SK-N-SH (cell line): ENCODE measurements around the gene ARHGAP10. TPM values are rescaled to one million over a fixed set of nuclear protein-coding genes. Genes with fewer than 3 reads are reported as not detected.

Experiments used
- CTCF ChIA-PET: fragments of 300-600, 350-600 bp; formaldehyde crosslinking; extraction: SDS; loops from one replicate; lab custom pipeline; 2021; lab: Yijun Ruan, JAX
- POLR2A ChIA-PET: fragments of 350-600 bp; sonication (Branson Sonifier 250); formaldehyde crosslinking; extraction: SDS; loops from one replicate; lab custom pipeline; 2020; ENCODE audit warnings: antibody characterized with exemption, inconsistent platforms; lab: Yijun Ruan, JAX
- DNase-seq: peaks from one replicate; pipeline ENCODE4 v3.0.0; 2012
- H2AFZ ChIP-seq: fragments of 200-600 bp; sonication (generic); 2 replicates; pipeline ENCODE4 v1.8.1; 2016; ENCODE audit warnings: antibody characterized with exemption, mild to moderate bottlenecking, low read depth
- H3F3A ChIP-seq: fragments of 200-600 bp; sonication (generic); replicated peaks from 2 replicates; pipeline ENCODE3; 2016; ENCODE audit warnings: antibody characterized with exemption, mild to moderate bottlenecking; ENCODE audit not compliant: insufficient read depth
- H3K27ac ChIP-seq, 2 experiments: fragments of 200-500 bp in 1 of 2; fragments of 200-600 bp in 1 of 2; sonication (Bioruptor generic) in 1 of 2; sonication (generic), shearing (Covaris generic) in 1 of 2; 2 replicates each; pipeline versions ENCODE4 v1.5.1 to v1.6.1; 2014 to 2016; ENCODE audit warnings: low read depth in 2 of 2, inconsistent platforms in 1 of 2, low read length in 1 of 2, mild to moderate bottlenecking in 1 of 2, mixed read lengths in 1 of 2
- H3K27me3 ChIP-seq: fragments of 200-600 bp; sonication (generic), shearing (Covaris generic); 2 replicates; pipeline ENCODE4 v1.6.1; 2016; ENCODE audit warnings: mixed run types; ENCODE audit not compliant: insufficient read depth
- H3K36me3 ChIP-seq, 2 experiments: fragments of 200-500 bp in 1 of 2; fragments of 200-600 bp in 1 of 2; sonication (Bioruptor generic) in 1 of 2; sonication (generic) in 1 of 2; replicated peaks in 1 of 2; 2 replicates each; pipeline versions ENCODE3 to v1.5.1; 2014 to 2016; ENCODE audit warnings: low read length in 1 of 2, mild to moderate bottlenecking in 1 of 2; ENCODE audit not compliant: insufficient read depth in 2 of 2, control insufficient read depth in 1 of 2
- H3K4me1 ChIP-seq, 2 experiments: fragments of 200-500 bp in 1 of 2; fragments of 200-600 bp in 1 of 2; sonication (Bioruptor generic) in 1 of 2; sonication (generic), shearing (Covaris generic) in 1 of 2; 2 replicates each; pipeline versions ENCODE4 v1.5.1 to v1.6.1; 2014 to 2016; ENCODE audit warnings: low read depth in 1 of 2, low read length in 1 of 2, mixed run types in 1 of 2; ENCODE audit not compliant: insufficient read depth in 2 of 2, control insufficient read depth in 1 of 2
- H3K4me2 ChIP-seq: fragments of 200-600 bp; sonication (generic), shearing (Covaris generic); 2 replicates; pipeline ENCODE4 v1.6.1; 2017; ENCODE audit warnings: mixed run types
- H3K4me3 ChIP-seq, 2 experiments: fragments of 200-500 bp in 1 of 2; fragments of 200-600 bp in 1 of 2; sonication (Bioruptor generic) in 1 of 2; sonication (generic), shearing (Covaris generic) in 1 of 2; 2 replicates each; pipeline versions ENCODE4 v1.5.1 to v1.8.1; 2014 to 2016; ENCODE audit warnings: low read depth in 2 of 2, inconsistent platforms in 1 of 2, low read length in 1 of 2, mild to moderate bottlenecking in 1 of 2, mixed read lengths in 1 of 2, moderate library complexity in 1 of 2
- H3K79me2 ChIP-seq: fragments of 200-600 bp; sonication (generic); 2 replicates; pipeline ENCODE4 v1.8.1; 2017; ENCODE audit warnings: mild to moderate bottlenecking; ENCODE audit not compliant: insufficient read depth
- H3K9ac ChIP-seq: fragments of 200-600 bp; sonication (generic); 2 replicates; pipeline ENCODE4 v1.6.1; 2017; ENCODE audit warnings: mixed run types
- H3K9me2 ChIP-seq: fragments of 200-600 bp; sonication (generic); 2 replicates; pipeline ENCODE4 v1.6.1; 2017; ENCODE audit warnings: mixed run types
- H3K9me3 ChIP-seq: fragments of 200-600 bp; sonication (generic); 2 replicates; pipeline ENCODE4 v1.6.1; 2017; ENCODE audit warnings: mixed run types, mild to moderate bottlenecking, moderate library complexity
- H4K20me1 ChIP-seq: fragments of 200-600 bp; sonication (generic); 2 replicates; pipeline ENCODE4 v1.6.1; 2017; ENCODE audit warnings: mild to moderate bottlenecking, mixed run types; ENCODE audit not compliant: insufficient read depth
- EZH2phosphoT487 ChIP-seq: fragments of 200-600 bp; sonication (generic); IDR thresholded peaks from 2 replicates; pipeline ENCODE4 v1.6.1; 2017; ENCODE audit warnings: low read depth, mixed run types, mild to moderate bottlenecking, antibody characterized with exemption, moderate library complexity, borderline replicate concordance
- FOSL2 ChIP-seq: IDR thresholded peaks from 2 replicates; pipeline ENCODE4 v1.4.0; 2012; ENCODE audit warnings: low read depth, mild to moderate bottlenecking, moderate library complexity, borderline replicate concordance
- FOXM1 ChIP-seq: IDR thresholded peaks from 2 replicates; pipeline ENCODE4 v1.4.0; 2012; ENCODE audit warnings: low read depth, mild to moderate bottlenecking
- GABPA ChIP-seq: IDR thresholded peaks from 2 replicates; pipeline ENCODE4 v1.4.0; 2012; ENCODE audit warnings: low read depth, mild to moderate bottlenecking
- MAX ChIP-seq: IDR thresholded peaks from 2 replicates; pipeline ENCODE4 v1.4.0; 2012; ENCODE audit warnings: low read depth
- NFIC ChIP-seq: IDR thresholded peaks from 2 replicates; pipeline ENCODE4 v1.4.0; 2012; ENCODE audit warnings: borderline replicate concordance
- PBX3 ChIP-seq: IDR thresholded peaks from 2 replicates; pipeline ENCODE4; 2012
- POLR2AphosphoS5 ChIP-seq: IDR thresholded peaks from 2 replicates; pipeline ENCODE4 v1.6.1; 2012; ENCODE audit warnings: low read depth, low read length
- RAD21 ChIP-seq: IDR thresholded peaks from 2 replicates; pipeline ENCODE4 v1.6.1; 2012; ENCODE audit warnings: mild to moderate bottlenecking, low read length
- RCOR1 ChIP-seq: fragments of 150-350 bp; IDR thresholded peaks from 2 replicates; pipeline ENCODE4 v1.6.1; 2017; ENCODE audit warnings: antibody characterized with exemption, low read length
- REST ChIP-seq: IDR thresholded peaks from 2 replicates; pipeline ENCODE4 v1.6.1; 2012; ENCODE audit warnings: mild to moderate bottlenecking, low read depth, low read length, moderate library complexity
- SIN3A ChIP-seq: IDR thresholded peaks from 2 replicates; pipeline ENCODE4 v1.6.1; 2012; ENCODE audit warnings: low read depth, mild to moderate bottlenecking, low read length, moderate library complexity, borderline replicate concordance
- TAF1 ChIP-seq: IDR thresholded peaks from 2 replicates; pipeline ENCODE4 v1.6.1; 2012; ENCODE audit warnings: low read depth, mild to moderate bottlenecking, low read length, moderate library complexity, borderline replicate concordance
- TEAD4 ChIP-seq: IDR thresholded peaks from 2 replicates; pipeline ENCODE4 v1.4.0; 2012; ENCODE audit warnings: mild to moderate bottlenecking, borderline replicate concordance; ENCODE audit not compliant: insufficient read depth
- USF2 ChIP-seq: fragments of 150-350 bp; IDR thresholded peaks from 2 replicates; pipeline ENCODE4 v1.6.1; 2017; ENCODE audit warnings: antibody characterized with exemption, low read length, low read depth, borderline replicate concordance
- YY1 ChIP-seq: IDR thresholded peaks from 2 replicates; pipeline ENCODE4 v1.4.0; 2012; ENCODE audit warnings: low read depth, mild to moderate bottlenecking
- WGBS: methylation state at CpG from one replicate; pipeline ENCODE4 v1.1.6; 2017; ENCODE audit warnings: low lambda C conversion rate; 5-methylcytosine and 5-hydroxymethylcytosine counted together
- polyA plus RNA-seq, 3 experiments: library from polyadenylated mRNA; depleted of rRNA; stranded (reverse); fragments of >200 nt; gene quantifications; 2 replicates each; pipeline ENCODE4 v1.2.3, GENCODE V29; 2012

ARHGAP10 gene
- polyA plus RNA-seq, 1 of the 3 experiments (the other 2 are of a cell fraction), result 15.1 TPM

- CTCF ChIA-PET, result interaction anchor here (1.4 kb wide), 1 partner anchor 9 kb away, joined by 4 read pairs; no protein-coding TSS in a partner anchor
- no peak for DNase-seq
- TF ChIP-seq TAF1 (no peak), RCOR1 (no peak), PBX3 (no peak), EZH2phosphoT487 (no peak), MAX (no peak), NFIC (no peak)
- TF ChIP-seq, all 33 proteins: peak for 0
- Histone ChIP-seq H4K20me1 (no peaks in the 10 kb centered on the region), H3K36me3 (peaks cover 0 to 18% of the 10 kb centered on the region in 2 experiments), H3K4me1 (no peaks in the 10 kb centered on the region), H3K4me2 (no peak overlapping the region), H3K27me3 (no peaks in the 10 kb centered on the region), H3K27ac (no peak overlapping the region), H3K9me2 (no peaks in the 10 kb centered on the region), H2AFZ (no peak overlapping the region), H3K9ac (no peak overlapping the region), H3F3A (no peaks in the 10 kb centered on the region), H3K9me3 (no peaks in the 10 kb centered on the region), H3K79me2 (no peaks in the 10 kb centered on the region), H3K4me3 (no peak overlapping the region)
- WGBS, result 92% methylated on average over 2 of the region's 3 CpGs
- POLR2A ChIA-PET, result no interaction called here
Measured at GRCh38 chr4:147933779-147934178, 201.9 kb downstream of the ARHGAP10 start.

- no peak overlapping the region for H3K27ac ChIP-seq
- DNase-seq, result no peak
- TF ChIP-seq FOSL2 (no peak), GABPA (no peak), TAF1 (no peak), EZH2phosphoT487 (no peak), TEAD4 (no peak), NFIC (no peak), USF2 (no peak), FOXM1 (no peak), POLR2AphosphoS5 (no peak), MAX (no peak), RAD21 (no peak), SIN3A (no peak), REST (no peak), YY1 (no peak)
- TF ChIP-seq, all 33 proteins: peak for 0
- H3K9me2 ChIP-seq, result no peaks in the 10 kb centered on the region
- peaks cover 8 to 24% of the 10 kb centered on the region in 2 experiments for H3K36me3 ChIP-seq
- no peak overlapping the region for H3K9ac ChIP-seq
- H3K27me3 ChIP-seq, result no peaks in the 10 kb centered on the region
- no peak overlapping the region for H2AFZ ChIP-seq
- peaks cover 4 to 8% of the 10 kb centered on the region in 2 experiments; a peak in 3 of 4 replicates for H3K4me1 ChIP-seq
- CTCF ChIA-PET, result no interaction called here
- no peaks in the 10 kb centered on the region for H3F3A ChIP-seq
- H3K9me3 ChIP-seq, result no peaks in the 10 kb centered on the region
- H3K4me2 ChIP-seq, result no peak overlapping the region
- 97% methylated on average over 5 of the region's 5 CpGs for WGBS
- H3K4me3 ChIP-seq, result no peak overlapping the region
- no peaks in the 10 kb centered on the region for H4K20me1 ChIP-seq
- H3K79me2 ChIP-seq, result no peaks in the 10 kb centered on the region
- POLR2A ChIA-PET, result no interaction called here
Measured at GRCh38 chr4:147938496-147938895, 206.6 kb downstream of the ARHGAP10 start.
